ENCODE data around the gene POLE3.
"Not testable (repeated sequence)": the region's sequence is repeated elsewhere in the genome, so short reads cannot be mapped to it uniquely, and the experiment has no call there.

Gene POLE3

GRCh38 chr9:113376634-113377567, 33.6 kb downstream of the POLE3 start, which contains the start of gene HDHD3:
HDHD3 (minus strand) TSS chr9:113376986; CDS start chr9:113374354, 2,632 bp downstream.
- peak; percentile 56 to 71 (median 69) for DNase-seq (ENCODE audit: low read depth in 2 of 3, low spot score in 2 of 3)

- DNase-seq (ENCODE audit: low read depth in 2 of 3, low spot score in 2 of 3): no peak
Measured at GRCh38 chr9:113375057-113376023, 35.1 kb downstream of the POLE3 start.

- no peak for DNase-seq (ENCODE audit: low read depth in 2 of 3, low spot score in 2 of 3)
Measured at GRCh38 chr9:113373676-113374392, 36.6 kb downstream of the POLE3 start.

- no peak for DNase-seq (ENCODE audit: low read depth in 2 of 3, low spot score in 2 of 3)
Measured at GRCh38 chr9:113373256-113373655, 37.2 kb downstream of the POLE3 start.

GRCh38 chr9:113372059-113372458, 38.4 kb downstream of the POLE3 start:
- DNase-seq (ENCODE audit: low read depth in 2 of 3, low spot score in 2 of 3): no peak

- no peak for DNase-seq (ENCODE audit: low read depth in 2 of 3, low spot score in 2 of 3)
Measured at GRCh38 chr9:113370806-113371325, 39.6 kb downstream of the POLE3 start.

- DNase-seq (ENCODE audit: low read depth in 2 of 3, low spot score in 2 of 3): no peak
Measured at GRCh38 chr9:113369855-113370140, 40.7 kb downstream of the POLE3 start.

GRCh38 chr9:113368982-113369854, 41.3 kb downstream of the POLE3 start:
- no peak for DNase-seq (ENCODE audit: low read depth in 2 of 3, low spot score in 2 of 3)

- no peak for DNase-seq (ENCODE audit: low read depth in 2 of 3, low spot score in 2 of 3)
Measured at GRCh38 chr9:113368348-113368981, 42.0 kb downstream of the POLE3 start.

GRCh38 chr9:113365652-113366051, 44.8 kb downstream of the POLE3 start:
- not testable (repeated sequence) for DNase-seq (ENCODE audit: low read depth in 2 of 3, low spot score in 2 of 3)

- no peak for DNase-seq (ENCODE audit: low read depth in 2 of 3, low spot score in 2 of 3)
Measured at GRCh38 chr9:113364951-113365350, 45.5 kb downstream of the POLE3 start.

GRCh38 chr9:113363336-113363735, 47.1 kb downstream of the POLE3 start:
- DNase-seq (ENCODE audit: low read depth in 2 of 3, low spot score in 2 of 3): no peak

- DNase-seq (ENCODE audit: low read depth in 2 of 3, low spot score in 2 of 3): no peak
Measured at GRCh38 chr9:113361304-113362018, 49.0 kb downstream of the POLE3 start.

- no peak for DNase-seq (ENCODE audit: low read depth in 2 of 3, low spot score in 2 of 3)
Measured at GRCh38 chr9:113360242-113360842, 50.1 kb downstream of the POLE3 start.

- DNase-seq (ENCODE audit: low read depth in 2 of 3, low spot score in 2 of 3): no peak
Measured at GRCh38 chr9:113359385-113359784, 51.1 kb downstream of the POLE3 start.

All from activated CD8-positive, alpha-beta memory T cell treated with anti-CD3 and anti-CD28 coated beads for 48 hours (primary cell).